ENCODE measurements around the gene SLX4IP. TPM values are rescaled to one million over a fixed set of nuclear protein-coding genes. Genes with fewer than 3 reads are reported as not detected.

SLX4IP gene
- total RNA-seq, 1 donor from 2014 or later, result 5.3 TPM

GRCh38 chr20:10398834-10399369 lies 36.2 kb upstream of the SLX4IP start:
- H3K4me2 ChIP-seq (ENCODE audit: low read length), result no peak overlapping the region
- no peak overlapping the region for H3K9ac ChIP-seq (ENCODE audit: low read length)
- Mint-ChIP-seq H3K9me3 (ENCODE audit: unreplicated experiment) (no peaks in the 10 kb centered on the region), H3K4me3 (ENCODE audit: unreplicated experiment) (no peak overlapping the region), H3K27me3 (ENCODE audit: low read depth, unreplicated experiment) (no peaks in the 10 kb centered on the region), H3K36me3 (ENCODE audit: low read depth, unreplicated experiment) (no peaks in the 10 kb centered on the region), H3K27ac (ENCODE audit: unreplicated experiment) (no peak overlapping the region), H3K4me1 (ENCODE audit: low read depth, unreplicated experiment) (no peaks in the 10 kb centered on the region)
- H3K27me3 ChIP-seq (ENCODE audit: insufficient read depth, low read length), result no peaks in the 10 kb centered on the region
- DNase-seq (ENCODE audit: low read depth) (no peak), FAIRE-seq (no peak)
- no peaks in the 10 kb centered on the region for H3K36me3 ChIP-seq (ENCODE audit: insufficient read depth, low read length)
- TF ChIP-seq EZH2 (IDR thresholded peaks at IDR 0.05; ENCODE audit: insufficient read depth, low read length), result no peak
- no peak for TF ChIP-seq CTCF (IDR thresholded peaks at IDR 0.05; ENCODE audit: insufficient read depth, low read depth, low read length)
- H4K20me1 ChIP-seq (ENCODE audit: insufficient read depth, low read length), result no peaks in the 10 kb centered on the region
- no peak overlapping the region for H3K27ac ChIP-seq (ENCODE audit: low read depth, low read length)
- no peaks in the 10 kb centered on the region for H3K9me3 ChIP-seq (ENCODE audit: insufficient read depth, low read depth, low read length)
- no peaks in the 10 kb centered on the region for H3K79me2 ChIP-seq (ENCODE audit: insufficient read depth, low read length)
- H3K4me1 ChIP-seq (ENCODE audit: insufficient read depth, low read length), result no peaks in the 10 kb centered on the region
- no peak overlapping the region for H2AFZ ChIP-seq (ENCODE audit: low read depth, low read length)
- H3K4me3 ChIP-seq (ENCODE audit: insufficient read depth, low read depth, low read length), result no peak overlapping the region

GRCh38 chr20:10402938-10403608 lies 32.0 kb upstream of the SLX4IP start:
- no peak overlapping the region for H3K4me2 ChIP-seq (ENCODE audit: low read length)
- H3K27ac ChIP-seq (ENCODE audit: low read depth, low read length), result no peak overlapping the region
- Mint-ChIP-seq H3K27ac (ENCODE audit: unreplicated experiment) (no peak overlapping the region), H3K4me1 (ENCODE audit: low read depth, unreplicated experiment) (no peaks in the 10 kb centered on the region), H3K9me3 (ENCODE audit: unreplicated experiment) (no peaks in the 10 kb centered on the region), H3K27me3 (ENCODE audit: low read depth, unreplicated experiment) (no peaks in the 10 kb centered on the region), H3K4me3 (ENCODE audit: unreplicated experiment) (no peak overlapping the region), H3K36me3 (ENCODE audit: low read depth, unreplicated experiment) (no peaks in the 10 kb centered on the region)
- FAIRE-seq, result no peak
- H3K27me3 ChIP-seq (ENCODE audit: insufficient read depth, low read length), result no peaks in the 10 kb centered on the region
- no peaks in the 10 kb centered on the region for H3K9me3 ChIP-seq (ENCODE audit: insufficient read depth, low read depth, low read length)
- H3K4me3 ChIP-seq (ENCODE audit: insufficient read depth, low read depth, low read length), result no peak overlapping the region
- TF ChIP-seq EZH2 (IDR thresholded peaks at IDR 0.05; ENCODE audit: insufficient read depth, low read length) (no peak), CTCF (IDR thresholded peaks at IDR 0.05; ENCODE audit: insufficient read depth, low read depth, low read length) (no peak)
- no peak overlapping the region for H3K9ac ChIP-seq (ENCODE audit: low read length)
- no peaks in the 10 kb centered on the region for H3K79me2 ChIP-seq (ENCODE audit: insufficient read depth, low read length)
- H3K4me1 ChIP-seq (ENCODE audit: insufficient read depth, low read length), result no peaks in the 10 kb centered on the region
- H2AFZ ChIP-seq (ENCODE audit: low read depth, low read length), result no peak overlapping the region
- H3K36me3 ChIP-seq (ENCODE audit: insufficient read depth, low read length), result no peaks in the 10 kb centered on the region
- no peaks in the 10 kb centered on the region for H4K20me1 ChIP-seq (ENCODE audit: insufficient read depth, low read length)
- no peak for DNase-seq (ENCODE audit: low read depth)

GRCh38 chr20:10404023-10404628 lies 31.0 kb upstream of the SLX4IP start:
- H2AFZ ChIP-seq (ENCODE audit: low read depth, low read length), result no peak overlapping the region
- H3K4me3 ChIP-seq (ENCODE audit: insufficient read depth, low read depth, low read length), result no peak overlapping the region
- Mint-ChIP-seq H3K27me3 (ENCODE audit: low read depth, unreplicated experiment) (no peaks in the 10 kb centered on the region), H3K4me1 (ENCODE audit: low read depth, unreplicated experiment) (no peaks in the 10 kb centered on the region), H3K36me3 (ENCODE audit: low read depth, unreplicated experiment) (no peaks in the 10 kb centered on the region), H3K27ac (ENCODE audit: unreplicated experiment) (no peak overlapping the region), H3K9me3 (ENCODE audit: unreplicated experiment) (no peaks in the 10 kb centered on the region), H3K4me3 (ENCODE audit: unreplicated experiment) (no peak overlapping the region)
- no peak overlapping the region for H3K27ac ChIP-seq (ENCODE audit: low read depth, low read length)
- DNase-seq (ENCODE audit: low read depth) (no peak), FAIRE-seq (no peak)
- TF ChIP-seq EZH2 (IDR thresholded peaks at IDR 0.05; ENCODE audit: insufficient read depth, low read length) (no peak), CTCF (IDR thresholded peaks at IDR 0.05; ENCODE audit: insufficient read depth, low read depth, low read length) (no peak)
- no peaks in the 10 kb centered on the region for H3K27me3 ChIP-seq (ENCODE audit: insufficient read depth, low read length)
- H3K4me1 ChIP-seq (ENCODE audit: insufficient read depth, low read length), result no peaks in the 10 kb centered on the region
- no peaks in the 10 kb centered on the region for H3K79me2 ChIP-seq (ENCODE audit: insufficient read depth, low read length)
- no peak overlapping the region for H3K4me2 ChIP-seq (ENCODE audit: low read length)
- no peaks in the 10 kb centered on the region for H4K20me1 ChIP-seq (ENCODE audit: insufficient read depth, low read length)
- no peaks in the 10 kb centered on the region for H3K36me3 ChIP-seq (ENCODE audit: insufficient read depth, low read length)
- H3K9me3 ChIP-seq (ENCODE audit: insufficient read depth, low read depth, low read length), result no peaks in the 10 kb centered on the region
- no peak overlapping the region for H3K9ac ChIP-seq (ENCODE audit: low read length)

Measured in astrocyte (in vitro differentiated cells and primary cell).